Measurements from ENCODE around the gene FOXR1.

DNA sequence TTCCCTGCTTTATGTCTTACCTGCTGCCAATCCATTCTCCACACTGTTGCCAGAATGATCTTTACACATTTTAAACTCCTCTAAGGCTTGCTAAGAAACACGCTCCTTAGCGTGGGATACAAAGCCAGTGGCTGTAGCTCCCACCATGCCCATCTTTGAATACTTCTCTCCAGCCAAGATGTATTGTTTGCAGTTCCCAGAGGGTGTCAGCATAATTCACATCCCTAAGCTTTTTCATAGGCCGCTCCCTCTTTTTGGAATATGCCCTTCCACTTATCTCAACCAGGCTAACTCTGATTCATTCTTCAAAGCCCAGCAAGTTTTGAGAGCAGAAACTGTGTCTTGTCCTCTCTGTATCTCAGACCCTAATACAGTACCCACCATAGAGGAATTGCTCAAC lies 23.6 kb upstream of the FOXR1 start:
- TF ChIP-seq, protein P1, sequence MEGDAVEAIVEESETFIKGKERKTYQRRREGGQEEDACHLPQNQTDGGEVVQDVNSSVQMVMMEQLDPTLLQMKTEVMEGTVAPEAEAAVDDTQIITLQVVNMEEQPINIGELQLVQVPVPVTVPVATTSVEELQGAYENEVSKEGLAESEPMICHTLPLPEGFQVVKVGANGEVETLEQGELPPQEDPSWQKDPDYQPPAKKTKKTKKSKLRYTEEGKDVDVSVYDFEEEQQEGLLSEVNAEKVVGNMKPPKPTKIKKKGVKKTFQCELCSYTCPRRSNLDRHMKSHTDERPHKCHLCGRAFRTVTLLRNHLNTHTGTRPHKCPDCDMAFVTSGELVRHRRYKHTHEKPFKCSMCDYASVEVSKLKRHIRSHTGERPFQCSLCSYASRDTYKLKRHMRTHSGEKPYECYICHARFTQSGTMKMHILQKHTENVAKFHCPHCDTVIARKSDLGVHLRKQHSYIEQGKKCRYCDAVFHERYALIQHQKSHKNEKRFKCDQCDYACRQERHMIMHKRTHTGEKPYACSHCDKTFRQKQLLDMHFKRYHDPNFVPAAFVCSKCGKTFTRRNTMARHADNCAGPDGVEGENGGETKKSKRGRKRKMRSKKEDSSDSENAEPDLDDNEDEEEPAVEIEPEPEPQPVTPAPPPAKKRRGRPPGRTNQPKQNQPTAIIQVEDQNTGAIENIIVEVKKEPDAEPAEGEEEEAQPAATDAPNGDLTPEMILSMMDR (IDR thresholded peaks at IDR 0.05): no peak
- TF ChIP-seq POLR2AphosphoS5 (IDR thresholded peaks at IDR 0.05) (no peak), POLR2A (IDR thresholded peaks at IDR 0.05) (no peak)

Data from breast epithelium (tissue), 3 donors.